Mesothelial cell of epicardium (in vitro differentiated cells): ENCODE measurements around the gene DENND1A. TPM values are rescaled to one million over a fixed set of nuclear protein-coding genes. Genes with fewer than 3 reads are reported as not detected.

Source experiments
- DNase-seq, 2 experiments: peaks; one replicate each; pipeline ENCODE4 v3.0.0; 2021; ENCODE audit warnings: low spot score in 2 of 2; ENCODE audit not compliant: unreplicated experiment in 2 of 2
- H3K27ac Mint-ChIP-seq: 2 replicates; pipeline ENCODE4 v1.8.0; 2021; ENCODE audit warnings: mixed read lengths
- H3K27me3 Mint-ChIP-seq: 2 replicates; pipeline ENCODE4 v1.8.0; 2021; ENCODE audit warnings: low read depth, mixed read lengths
- H3K36me3 Mint-ChIP-seq: 2 replicates; pipeline ENCODE4 v1.8.0; 2021; ENCODE audit warnings: mixed read lengths
- H3K4me1 Mint-ChIP-seq: 2 replicates; pipeline ENCODE4 v1.8.0; 2021; ENCODE audit warnings: mixed read lengths
- H3K4me3 Mint-ChIP-seq: 2 replicates; pipeline ENCODE4 v1.8.0; 2021; ENCODE audit warnings: mild to moderate bottlenecking, moderate library complexity, mixed read lengths
- H3K9me3 Mint-ChIP-seq: 2 replicates; pipeline ENCODE4 v1.8.0; 2021; ENCODE audit warnings: mixed read lengths
- total RNA-seq: library from RNA; stranded (reverse); gene quantifications from 3 replicates; pipeline ENCODE4 v1.2.1, GENCODE V29; 2021
- TF ChIP-seq, protein P1 (sequence below): fragments of 200-600 bp; sonication (generic); IDR thresholded peaks from one replicate; pipeline ENCODE4 v1.5.0; 2021; ENCODE audit warnings: antibody characterized with exemption; ENCODE audit not compliant: unreplicated experiment

The DENND1A gene
- total RNA-seq, 1 donor from 2014 or later, result 23.4 TPM

DNA sequence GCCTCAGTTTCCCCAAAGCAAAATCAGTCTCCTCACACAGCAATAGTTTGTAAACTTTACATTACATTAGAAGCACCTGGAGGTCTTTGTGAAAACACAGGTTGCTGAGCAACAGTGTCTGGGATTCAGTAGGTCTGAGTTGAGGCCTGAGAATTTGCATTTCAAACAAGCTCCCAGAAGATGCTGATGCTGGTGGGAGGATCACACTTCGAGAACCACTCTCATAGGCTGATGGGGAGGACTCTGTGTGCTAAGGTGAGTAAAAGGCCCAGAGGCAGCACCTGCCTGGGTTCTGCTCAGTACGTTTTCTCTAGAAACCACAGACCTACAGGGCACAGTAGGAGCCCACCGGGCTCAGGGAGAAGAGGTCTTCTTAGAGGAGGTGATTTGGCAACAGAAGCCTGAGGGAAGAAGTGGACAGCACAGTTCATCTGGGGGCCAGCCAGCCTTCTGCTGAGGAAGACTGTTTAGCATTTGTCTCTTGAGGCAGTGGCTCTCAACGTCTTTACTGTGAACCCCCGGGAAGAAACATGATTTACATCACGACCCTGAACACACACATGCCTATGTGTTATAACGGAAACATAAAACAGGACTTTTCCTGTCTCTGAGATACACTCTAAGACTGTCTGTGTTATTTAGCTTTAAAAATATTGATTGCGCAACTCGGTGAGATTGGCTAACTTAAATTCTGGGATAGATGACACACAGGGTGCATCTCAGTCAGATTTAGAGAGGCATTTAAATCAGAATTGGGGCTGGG lies 24.8 kb upstream of the DENND1A start:
- Mint-ChIP-seq H3K4me1 (peaks cover 9% of the 10 kb centered on the region), H3K9me3 (peaks cover 6% of the 10 kb centered on the region), H3K27ac (no peak overlapping the region), H3K27me3 (peaks cover 50% of the 10 kb centered on the region), H3K36me3 (no peaks in the 10 kb centered on the region), H3K4me3 (no peak overlapping the region)
- TF ChIP-seq, protein P1, sequence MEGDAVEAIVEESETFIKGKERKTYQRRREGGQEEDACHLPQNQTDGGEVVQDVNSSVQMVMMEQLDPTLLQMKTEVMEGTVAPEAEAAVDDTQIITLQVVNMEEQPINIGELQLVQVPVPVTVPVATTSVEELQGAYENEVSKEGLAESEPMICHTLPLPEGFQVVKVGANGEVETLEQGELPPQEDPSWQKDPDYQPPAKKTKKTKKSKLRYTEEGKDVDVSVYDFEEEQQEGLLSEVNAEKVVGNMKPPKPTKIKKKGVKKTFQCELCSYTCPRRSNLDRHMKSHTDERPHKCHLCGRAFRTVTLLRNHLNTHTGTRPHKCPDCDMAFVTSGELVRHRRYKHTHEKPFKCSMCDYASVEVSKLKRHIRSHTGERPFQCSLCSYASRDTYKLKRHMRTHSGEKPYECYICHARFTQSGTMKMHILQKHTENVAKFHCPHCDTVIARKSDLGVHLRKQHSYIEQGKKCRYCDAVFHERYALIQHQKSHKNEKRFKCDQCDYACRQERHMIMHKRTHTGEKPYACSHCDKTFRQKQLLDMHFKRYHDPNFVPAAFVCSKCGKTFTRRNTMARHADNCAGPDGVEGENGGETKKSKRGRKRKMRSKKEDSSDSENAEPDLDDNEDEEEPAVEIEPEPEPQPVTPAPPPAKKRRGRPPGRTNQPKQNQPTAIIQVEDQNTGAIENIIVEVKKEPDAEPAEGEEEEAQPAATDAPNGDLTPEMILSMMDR, result no peak
- no peak for DNase-seq

DNA sequence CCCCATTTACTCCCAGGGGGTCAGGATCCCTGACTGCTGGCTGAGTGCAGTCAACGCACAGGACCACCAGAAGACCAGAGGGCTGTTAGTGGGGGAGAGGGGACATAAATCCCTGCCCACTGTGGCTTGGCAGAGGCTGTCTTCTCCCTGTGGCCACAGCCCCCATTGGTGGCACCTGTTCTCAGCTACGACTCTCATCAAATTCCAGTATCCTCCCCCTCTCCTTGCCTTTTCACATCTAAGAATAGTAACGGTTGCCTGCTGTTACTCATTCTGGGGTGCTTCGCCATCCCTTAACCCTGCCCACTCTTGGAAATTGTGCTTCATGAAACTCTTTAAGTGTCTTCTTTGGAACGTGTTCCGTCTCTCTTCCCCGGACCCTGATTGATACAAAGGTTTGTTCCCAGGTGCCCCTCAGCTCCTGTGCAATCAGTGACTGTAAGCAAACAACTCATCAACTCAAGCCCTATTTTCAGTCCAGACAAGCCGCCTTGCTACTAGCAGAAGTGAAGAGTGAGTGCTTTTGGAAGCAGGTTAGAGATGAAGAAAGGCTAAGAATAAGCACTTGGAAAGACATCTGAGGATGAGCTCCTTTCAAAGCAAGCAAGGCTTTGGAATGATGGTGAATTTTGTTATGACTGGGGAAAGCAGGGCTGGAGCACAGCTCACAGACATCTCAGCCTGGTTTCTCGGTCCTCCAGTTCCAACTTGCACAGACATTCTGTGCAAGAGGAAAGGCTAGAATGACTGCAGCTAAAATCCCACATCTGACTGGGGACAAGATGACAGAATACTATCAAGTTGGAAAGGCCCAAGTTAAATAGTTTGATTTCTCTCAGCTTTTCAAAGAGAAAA lies 22.9 kb upstream of the DENND1A start:
- DNase-seq, result no peak
- Mint-ChIP-seq H3K9me3 (peaks cover 6% of the 10 kb centered on the region), H3K27me3 (peaks cover 34% of the 10 kb centered on the region), H3K4me1 (peaks cover 9% of the 10 kb centered on the region), H3K36me3 (no peaks in the 10 kb centered on the region), H3K27ac (no peak overlapping the region), H3K4me3 (no peak overlapping the region)
- TF ChIP-seq, protein P1, result no peak

GRCh38 chr9:123948286-123948685 lies 18.4 kb upstream of the DENND1A start:
- Mint-ChIP-seq H3K27ac (no peak overlapping the region), H3K4me3 (no peak overlapping the region), H3K9me3 (peaks cover 6% of the 10 kb centered on the region)

GRCh38 chr9:123947326-123947725 lies 17.4 kb upstream of the DENND1A start:
- DNase-seq, result no peak
- H3K9me3 Mint-ChIP-seq, result peaks cover 6% of the 10 kb centered on the region
- TF ChIP-seq, protein P1, result no peak
- no peak overlapping the region for H3K4me3 Mint-ChIP-seq
- H3K27ac Mint-ChIP-seq, result no peak overlapping the region
- no peaks in the 10 kb centered on the region for H3K36me3 Mint-ChIP-seq
- H3K27me3 Mint-ChIP-seq, result peaks cover 18% of the 10 kb centered on the region
- peaks cover 10% of the 10 kb centered on the region for H3K4me1 Mint-ChIP-seq

More at GRCh38 chr9:123948286-123948685, 18.4 kb upstream of the DENND1A start:
- Mint-ChIP-seq H3K4me1 (peaks cover 12% of the 10 kb centered on the region), H3K27me3 (peaks cover 24% of the 10 kb centered on the region), H3K36me3 (no peaks in the 10 kb centered on the region)
- DNase-seq, result no peak
- TF ChIP-seq, protein P1, result no peak

DNA sequence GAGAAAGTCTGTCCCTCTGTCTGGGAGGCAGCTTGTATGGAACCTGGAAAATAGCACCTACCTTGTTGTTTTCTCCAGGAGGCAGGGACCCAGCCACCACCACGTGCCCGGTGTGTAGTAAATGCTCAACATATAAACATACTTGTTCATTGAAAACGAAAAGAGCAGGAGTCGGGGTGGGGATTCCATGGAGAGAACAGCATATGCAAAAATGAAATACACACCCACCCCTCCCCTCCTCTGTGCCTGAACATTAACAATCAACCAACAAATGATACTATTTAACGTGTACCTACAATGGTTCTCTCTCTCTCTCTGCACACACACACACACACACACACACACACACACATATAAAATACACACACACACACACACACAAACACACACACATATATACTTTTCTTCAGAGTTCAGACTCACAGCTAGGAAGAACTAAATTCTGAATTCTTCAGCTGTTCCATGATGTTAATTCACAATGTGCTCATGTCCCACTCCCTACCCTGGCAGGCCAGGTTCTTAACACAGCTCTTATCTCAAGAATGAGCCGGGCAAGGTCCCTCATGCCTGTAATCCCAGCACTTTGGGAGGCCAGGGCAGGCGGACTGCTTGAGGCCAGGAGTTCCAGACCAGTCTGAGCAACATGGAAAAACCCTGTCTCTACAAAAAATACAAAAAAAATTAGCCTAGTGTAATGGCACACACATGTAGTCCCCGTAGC lies 16.3 kb upstream of the DENND1A start:
- Mint-ChIP-seq H3K27me3 (peaks cover 11% of the 10 kb centered on the region), H3K4me1 (peaks cover 15% of the 10 kb centered on the region), H3K9me3 (peaks cover 6% of the 10 kb centered on the region), H3K36me3 (no peaks in the 10 kb centered on the region), H3K27ac (peak overlapping the region; percentile 60), H3K4me3 (no peak overlapping the region)
- no peak for DNase-seq
- TF ChIP-seq, protein P1, result no peak
